Measurements from ENCODE around the gene ST6GALNAC6. TPM values are rescaled to one million over a fixed set of nuclear protein-coding genes. Genes with fewer than 3 reads are reported as not detected.

Gene ST6GALNAC6
- total RNA-seq, 4 donors from 2014 or later: 7.7 to 88.3 (median 18.9) TPM

- no peak overlapping the region for H3K4me3 ChIP-seq
- TF ChIP-seq, protein P1, sequence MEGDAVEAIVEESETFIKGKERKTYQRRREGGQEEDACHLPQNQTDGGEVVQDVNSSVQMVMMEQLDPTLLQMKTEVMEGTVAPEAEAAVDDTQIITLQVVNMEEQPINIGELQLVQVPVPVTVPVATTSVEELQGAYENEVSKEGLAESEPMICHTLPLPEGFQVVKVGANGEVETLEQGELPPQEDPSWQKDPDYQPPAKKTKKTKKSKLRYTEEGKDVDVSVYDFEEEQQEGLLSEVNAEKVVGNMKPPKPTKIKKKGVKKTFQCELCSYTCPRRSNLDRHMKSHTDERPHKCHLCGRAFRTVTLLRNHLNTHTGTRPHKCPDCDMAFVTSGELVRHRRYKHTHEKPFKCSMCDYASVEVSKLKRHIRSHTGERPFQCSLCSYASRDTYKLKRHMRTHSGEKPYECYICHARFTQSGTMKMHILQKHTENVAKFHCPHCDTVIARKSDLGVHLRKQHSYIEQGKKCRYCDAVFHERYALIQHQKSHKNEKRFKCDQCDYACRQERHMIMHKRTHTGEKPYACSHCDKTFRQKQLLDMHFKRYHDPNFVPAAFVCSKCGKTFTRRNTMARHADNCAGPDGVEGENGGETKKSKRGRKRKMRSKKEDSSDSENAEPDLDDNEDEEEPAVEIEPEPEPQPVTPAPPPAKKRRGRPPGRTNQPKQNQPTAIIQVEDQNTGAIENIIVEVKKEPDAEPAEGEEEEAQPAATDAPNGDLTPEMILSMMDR (IDR thresholded peaks at IDR 0.05): no peak
- TF ChIP-seq POLR2A (IDR thresholded peaks at IDR 0.05): no peak
- H3K36me3 ChIP-seq: no peaks in the 10 kb centered on the region
- H3K4me1 ChIP-seq: peaks cover 0 to 31% (median 0%) of the 10 kb centered on the region in 4 donors
- no peaks in the 10 kb centered on the region for H3K27me3 ChIP-seq
- no peaks in the 10 kb centered on the region for H3K9me3 ChIP-seq
- H3K27ac ChIP-seq: no peak overlapping the region
- no peak for DNase-seq
Measured at GRCh38 chr9:127880143-127880542, 19.3 kb downstream of the ST6GALNAC6 start.

GRCh38 chr9:127878652-127879390 lies 20.6 kb downstream of the ST6GALNAC6 start:
- no peaks in the 10 kb centered on the region for H3K9me3 ChIP-seq
- DNase-seq: no peak
- H3K36me3 ChIP-seq: no peaks in the 10 kb centered on the region
- TF ChIP-seq POLR2A (IDR thresholded peaks at IDR 0.05): no peak
- TF ChIP-seq, protein P1 (IDR thresholded peaks at IDR 0.05): no peak
- H3K4me3 ChIP-seq: no peak overlapping the region
- H3K27ac ChIP-seq: no peak overlapping the region
- no peaks in the 10 kb centered on the region for H3K27me3 ChIP-seq
- H3K4me1 ChIP-seq: peaks cover 0 to 41% (median 0%) of the 10 kb centered on the region in 4 donors

DNA sequence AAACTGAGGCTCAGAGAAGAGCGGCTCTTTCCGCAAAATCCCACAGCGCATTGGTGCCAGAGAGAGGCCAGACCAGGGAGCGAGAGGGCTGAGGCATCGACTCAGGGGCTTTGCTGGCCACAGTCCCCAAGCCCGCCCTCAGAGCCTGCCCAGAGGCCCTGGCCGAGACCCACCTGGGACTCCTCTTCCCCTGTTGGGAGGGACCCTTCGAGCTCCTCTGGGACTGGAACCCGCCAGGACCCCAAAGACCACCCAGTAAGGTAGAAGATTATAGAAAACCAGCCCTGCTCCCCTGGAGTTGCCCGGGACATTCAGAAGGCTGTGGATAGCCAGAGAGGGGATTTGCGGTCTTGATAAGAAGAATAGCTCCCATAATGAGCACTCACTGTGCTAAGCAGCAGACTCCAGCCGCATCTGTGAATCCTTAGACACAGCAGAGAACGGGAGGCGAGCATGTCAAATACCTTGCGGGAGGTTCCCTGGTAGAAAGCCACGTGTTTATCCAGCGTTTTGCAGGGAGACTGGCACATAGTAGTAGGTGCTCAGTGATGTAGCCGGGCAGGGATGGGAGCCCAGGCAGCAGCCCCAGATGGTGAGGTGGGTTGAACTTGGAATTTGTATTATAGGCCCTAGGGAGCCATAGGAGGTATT lies 21.3 kb downstream of the ST6GALNAC6 start:
- peak overlapping the region; percentile 27 to 70 (median 48) for H3K4me3 ChIP-seq
- peak overlapping the region in 2 of 4 donors; percentile 50 to 67 for H3K27ac ChIP-seq
- H3K27me3 ChIP-seq: no peaks in the 10 kb centered on the region
- TF ChIP-seq, protein P1 (IDR thresholded peaks at IDR 0.05): no peak
- TF ChIP-seq POLR2A (IDR thresholded peaks at IDR 0.05): no peak
- no peaks in the 10 kb centered on the region for H3K9me3 ChIP-seq
- H3K4me1 ChIP-seq: peaks cover 0 to 45% (median 0%) of the 10 kb centered on the region in 4 donors
- DNase-seq: no peak
- H3K36me3 ChIP-seq: no peaks in the 10 kb centered on the region

GRCh38 chr9:127877566-127877998 lies 21.8 kb downstream of the ST6GALNAC6 start, which contains the start of gene AK1:
Gene AK1, minus strand, starts transcription at chr9:127877675. Its CDS starts 3,058 bp downstream, at chr9:127874617.
- Histone ChIP-seq H3K4me3 (peak within 1 kb of the TSS; percentile 27 to 70 (median 48)), H3K27ac (peak within 1 kb of the TSS; percentile 38 to 74 (median 58)), H3K36me3 (no peaks in the 10 kb centered on the region), H3K9me3 (no peaks in the 10 kb centered on the region), H3K27me3 (no peaks in the 10 kb centered on the region), H3K4me1 (peaks cover 0 to 45% (median 0%) of the 10 kb centered on the region in 4 donors)
- TF ChIP-seq, protein P1 (IDR thresholded peaks at IDR 0.05): no peak
- TF ChIP-seq POLR2A (IDR thresholded peaks at IDR 0.05): peak in 1 of 2 donors; percentile 21
- peak in 2 of 3 donors; percentile 77 to 83 for DNase-seq

- no peaks in the 10 kb centered on the region for H3K27me3 ChIP-seq
- H3K27ac ChIP-seq: peak overlapping the region; percentile 38 to 74 (median 58)
- no peaks in the 10 kb centered on the region for H3K9me3 ChIP-seq
- peak overlapping the region; percentile 27 to 70 (median 48) for H3K4me3 ChIP-seq
- no peak for TF ChIP-seq POLR2A (IDR thresholded peaks at IDR 0.05)
- TF ChIP-seq, protein P1 (IDR thresholded peaks at IDR 0.05): no peak
- no peak for DNase-seq
- H3K4me1 ChIP-seq: peaks cover 0 to 45% (median 0%) of the 10 kb centered on the region in 4 donors
- H3K36me3 ChIP-seq: no peaks in the 10 kb centered on the region
Measured at GRCh38 chr9:127876764-127877562, 22.4 kb downstream of the ST6GALNAC6 start.

Data from Peyer's patch (tissue), 4 donors.